Calu3 (cell line): ENCODE results near the gene FKBP7. TPM values are rescaled to one million over a fixed set of nuclear protein-coding genes. Genes with fewer than 3 reads are reported as not detected.

Experiments used
- BruUV-seq: library from RNA; stranded (reverse); fragments of 400-500 nt; replicated peaks from 2 replicates; lab custom pipeline; 2021; lab: Mats Ljungman, UMichigan
- CTCF ChIA-PET: fragments of 300-600 bp; sonication (Branson Sonifier 250); formaldehyde crosslinking; loops from one replicate; lab custom pipeline; 2022; ENCODE audit warnings: antibody characterized with exemption; lab: Charles Lee
- DNase-seq: peaks from one replicate; pipeline ENCODE4 v3.0.0; 2022
- H3K27ac Mint-ChIP-seq: one replicate; pipeline ENCODE4 v1.8.0; 2022; ENCODE audit warnings: mixed read lengths; ENCODE audit not compliant: unreplicated experiment
- H3K27me3 Mint-ChIP-seq: one replicate; pipeline ENCODE4 v1.8.0; 2022; ENCODE audit warnings: mixed read lengths; ENCODE audit not compliant: unreplicated experiment
- H3K36me3 Mint-ChIP-seq: one replicate; pipeline ENCODE4 v1.8.0; 2022; ENCODE audit warnings: mild to moderate bottlenecking, moderate library complexity, mixed read lengths; ENCODE audit not compliant: insufficient read depth, unreplicated experiment
- H3K4me1 Mint-ChIP-seq: one replicate; pipeline ENCODE4 v1.8.0; 2022; ENCODE audit warnings: mild to moderate bottlenecking, low read depth, mixed read lengths; ENCODE audit not compliant: unreplicated experiment
- H3K4me3 Mint-ChIP-seq: one replicate; pipeline ENCODE4 v1.8.0; 2022; ENCODE audit warnings: mild to moderate bottlenecking, low read depth, moderate library complexity, mixed read lengths; ENCODE audit not compliant: unreplicated experiment
- H3K9me3 Mint-ChIP-seq: one replicate; pipeline ENCODE4 v1.8.0; 2022; ENCODE audit warnings: low read depth, mixed read lengths; ENCODE audit not compliant: unreplicated experiment
- intact Hi-C: fragments of 100-400 bp; cut with micrococcal nuclease; formaldehyde crosslinking; loops from one replicate; pipeline ENCODE4 v1.10.0; 2022; ENCODE audit not compliant: unreplicated experiment
- total RNA-seq: library from RNA; stranded (reverse); gene quantifications from 2 replicates; pipeline ENCODE4 v1.2.3, GENCODE V29; 2022
- TF ChIP-seq, protein P1 (sequence below): fragments of 200-600 bp; IDR thresholded peaks from one replicate; pipeline ENCODE4 v1.8.0; 2022; ENCODE audit warnings: antibody characterized with exemption; ENCODE audit not compliant: unreplicated experiment

Gene FKBP7
- total RNA-seq, 1 experiment from 2014 or later = 8.9 TPM

- no peaks in the 10 kb centered on the region for H3K27me3 Mint-ChIP-seq
- no peak overlapping the region for H3K27ac Mint-ChIP-seq
- H3K4me3 Mint-ChIP-seq = no peak overlapping the region
- BruUV-seq = no TSS peak
- no peaks in the 10 kb centered on the region for H3K9me3 Mint-ChIP-seq
- no peak for DNase-seq
- H3K4me1 Mint-ChIP-seq = no peaks in the 10 kb centered on the region
- CTCF ChIA-PET = interaction anchor here (0.9 to 1.9 kb wide), 2 partner anchors 18 to 26 kb away, joined by 4 read pairs; partner anchors contain the start of genes PJVK and PRKRA
- no peaks in the 10 kb centered on the region for H3K36me3 Mint-ChIP-seq
- TF ChIP-seq, protein P1, sequence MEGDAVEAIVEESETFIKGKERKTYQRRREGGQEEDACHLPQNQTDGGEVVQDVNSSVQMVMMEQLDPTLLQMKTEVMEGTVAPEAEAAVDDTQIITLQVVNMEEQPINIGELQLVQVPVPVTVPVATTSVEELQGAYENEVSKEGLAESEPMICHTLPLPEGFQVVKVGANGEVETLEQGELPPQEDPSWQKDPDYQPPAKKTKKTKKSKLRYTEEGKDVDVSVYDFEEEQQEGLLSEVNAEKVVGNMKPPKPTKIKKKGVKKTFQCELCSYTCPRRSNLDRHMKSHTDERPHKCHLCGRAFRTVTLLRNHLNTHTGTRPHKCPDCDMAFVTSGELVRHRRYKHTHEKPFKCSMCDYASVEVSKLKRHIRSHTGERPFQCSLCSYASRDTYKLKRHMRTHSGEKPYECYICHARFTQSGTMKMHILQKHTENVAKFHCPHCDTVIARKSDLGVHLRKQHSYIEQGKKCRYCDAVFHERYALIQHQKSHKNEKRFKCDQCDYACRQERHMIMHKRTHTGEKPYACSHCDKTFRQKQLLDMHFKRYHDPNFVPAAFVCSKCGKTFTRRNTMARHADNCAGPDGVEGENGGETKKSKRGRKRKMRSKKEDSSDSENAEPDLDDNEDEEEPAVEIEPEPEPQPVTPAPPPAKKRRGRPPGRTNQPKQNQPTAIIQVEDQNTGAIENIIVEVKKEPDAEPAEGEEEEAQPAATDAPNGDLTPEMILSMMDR = no peak
- intact Hi-C loops = no loop called here
Observed at GRCh38 chr2:178469219-178469849, 9.1 kb downstream of the FKBP7 start.

GRCh38 chr2:178457390-178457886 is 21.0 kb downstream of the FKBP7 start:
- BruUV-seq = no TSS peak
- DNase-seq = no peak
- H3K36me3 Mint-ChIP-seq = no peaks in the 10 kb centered on the region
- no peak overlapping the region for H3K27ac Mint-ChIP-seq
- no peaks in the 10 kb centered on the region for H3K9me3 Mint-ChIP-seq
- H3K4me3 Mint-ChIP-seq = no peak overlapping the region
- no peaks in the 10 kb centered on the region for H3K27me3 Mint-ChIP-seq
- TF ChIP-seq, protein P1 = no peak
- H3K4me1 Mint-ChIP-seq = no peaks in the 10 kb centered on the region
- intact Hi-C loops = no loop called here
- CTCF ChIA-PET = no interaction called here

DNA sequence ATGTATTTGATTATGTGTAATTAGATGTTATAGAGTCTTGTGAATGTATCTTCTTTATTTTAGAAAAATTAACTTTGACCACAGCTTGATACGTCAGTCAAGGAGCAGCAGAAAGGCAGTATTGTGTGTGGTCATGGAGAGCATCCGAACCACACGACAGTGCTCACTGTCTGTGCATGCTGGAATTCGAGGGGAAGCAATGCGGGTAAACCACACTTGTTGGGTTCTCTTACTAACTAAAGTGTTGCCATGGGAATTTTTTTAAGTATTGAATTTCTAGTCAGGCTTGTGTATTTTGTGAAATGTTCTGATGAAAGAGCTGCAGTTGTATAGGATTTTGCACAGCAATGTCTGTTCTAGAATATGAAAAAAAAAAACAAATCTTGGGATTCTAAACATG is 22.5 kb downstream of the FKBP7 start:
- CTCF ChIA-PET = no interaction called here
- H3K4me1 Mint-ChIP-seq = no peaks in the 10 kb centered on the region
- intact Hi-C loops = no loop called here
- H3K27ac Mint-ChIP-seq = no peak overlapping the region
- H3K36me3 Mint-ChIP-seq = peaks cover 11% of the 10 kb centered on the region
- TF ChIP-seq, protein P1 = no peak
- DNase-seq = no peak
- no TSS peak for BruUV-seq
- H3K27me3 Mint-ChIP-seq = no peaks in the 10 kb centered on the region
- no peak overlapping the region for H3K4me3 Mint-ChIP-seq
- no peaks in the 10 kb centered on the region for H3K9me3 Mint-ChIP-seq

DNA sequence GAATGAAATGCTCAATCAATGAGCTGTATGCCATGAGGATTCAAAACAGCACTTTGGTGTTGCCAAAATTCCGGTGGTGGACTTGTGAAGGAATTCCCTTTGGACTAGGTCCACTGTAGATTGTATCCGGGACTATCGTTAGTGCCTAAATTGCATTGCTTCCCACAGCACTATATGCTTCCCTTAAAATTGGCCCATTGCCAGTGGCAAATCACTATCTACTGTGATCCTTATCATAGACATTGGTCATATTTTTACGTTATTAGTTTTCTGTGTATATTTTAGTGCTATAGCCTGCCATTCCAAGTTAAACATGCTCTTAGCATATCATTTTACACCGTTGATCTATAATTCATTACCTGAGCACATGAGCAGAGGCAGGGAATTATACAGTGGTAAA is 25.5 kb downstream of the FKBP7 start:
- DNase-seq = no peak
- Mint-ChIP-seq H3K27ac (no peak overlapping the region), H3K4me3 (no peak overlapping the region), H3K36me3 (peaks cover 37% of the 10 kb centered on the region), H3K27me3 (no peaks in the 10 kb centered on the region), H3K9me3 (no peaks in the 10 kb centered on the region), H3K4me1 (peaks cover 20% of the 10 kb centered on the region)
- CTCF ChIA-PET = no interaction called here
- intact Hi-C loops = no loop called here
- TF ChIP-seq, protein P1 = no peak
- BruUV-seq = no TSS peak
